ENCODE data around the gene XDH. TPM values are rescaled to one million over a fixed set of nuclear protein-coding genes. Genes with fewer than 3 reads are reported as not detected.

The XDH gene
- total RNA-seq, 1 donor from 2014 or later, result 1.3 TPM

DNA sequence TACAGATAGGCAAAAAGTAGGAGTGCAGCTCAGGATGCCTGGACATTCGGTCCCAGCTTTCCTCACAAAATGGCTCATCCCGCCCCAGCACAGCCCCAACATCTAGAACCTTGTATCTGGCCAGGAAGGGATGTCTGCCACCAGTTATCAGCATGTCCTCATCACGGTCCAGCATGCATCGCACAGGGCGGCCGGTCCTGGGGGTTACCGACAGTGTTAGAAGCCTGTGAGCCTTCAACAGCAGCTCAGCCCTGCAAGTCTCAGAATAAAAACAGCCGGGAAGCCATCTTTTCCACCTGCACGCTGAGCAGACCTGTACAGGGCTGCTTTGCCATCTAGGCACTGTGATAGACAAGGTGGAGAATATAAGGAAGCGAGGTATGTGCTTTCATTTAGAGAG is 49.2 kb downstream of the XDH start:
- Mint-ChIP-seq H3K4me1 (ENCODE audit: low read depth, unreplicated experiment) (no peaks in the 10 kb centered on the region), H3K27ac (ENCODE audit: unreplicated experiment) (no peak overlapping the region), H3K27me3 (ENCODE audit: unreplicated experiment) (no peaks in the 10 kb centered on the region), H3K4me3 (ENCODE audit: unreplicated experiment) (no peak overlapping the region), H3K36me3 (ENCODE audit: unreplicated experiment) (no peaks in the 10 kb centered on the region), H3K9me3 (ENCODE audit: unreplicated experiment) (peaks cover 2% of the 10 kb centered on the region)
- no peak for TF ChIP-seq CTCF (IDR thresholded peaks at IDR 0.05; ENCODE audit: partially characterized antibody, unreplicated experiment)
- DNase-seq, result no peak

DNA sequence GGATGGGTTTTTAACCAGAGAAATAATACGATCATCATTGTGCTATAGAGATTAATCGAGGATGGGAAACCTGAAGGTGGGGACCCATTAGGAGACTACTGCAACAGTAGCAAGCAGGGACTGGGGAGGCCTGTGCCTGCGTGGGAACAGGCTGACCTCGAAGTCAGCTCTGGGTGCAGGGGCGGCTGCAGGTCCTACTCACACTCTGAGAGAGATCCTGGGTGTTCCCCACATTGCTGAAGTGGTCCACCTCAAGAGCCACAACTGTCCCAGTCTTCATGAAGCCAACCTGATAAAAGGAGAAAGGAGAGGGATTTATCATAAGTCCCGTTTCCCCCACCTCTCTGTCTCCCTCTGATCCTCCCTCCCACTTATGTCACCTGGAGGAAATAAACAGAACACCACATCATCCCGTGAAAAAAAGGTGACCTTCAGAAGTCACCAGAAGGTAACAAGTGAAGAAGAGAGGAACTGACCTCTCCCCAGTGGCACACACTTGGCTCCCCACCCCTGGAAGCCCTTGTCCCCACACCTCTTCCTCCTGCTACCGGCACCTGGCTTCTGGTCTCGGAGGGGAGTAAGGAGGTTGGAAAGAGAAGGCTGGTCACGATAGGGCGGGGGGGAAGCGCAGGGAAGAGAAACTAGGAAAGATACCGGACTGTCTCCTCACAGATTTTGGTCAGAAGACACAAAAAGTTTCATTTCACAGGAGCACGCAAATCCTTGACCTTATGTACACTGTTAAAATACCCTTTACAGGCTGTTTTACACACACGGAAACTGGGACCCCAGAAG is 50.4 kb downstream of the XDH start:
- TF ChIP-seq CTCF (IDR thresholded peaks at IDR 0.05; ENCODE audit: partially characterized antibody, unreplicated experiment), result no peak
- Mint-ChIP-seq H3K36me3 (ENCODE audit: unreplicated experiment) (no peaks in the 10 kb centered on the region), H3K27ac (ENCODE audit: unreplicated experiment) (no peak overlapping the region), H3K4me3 (ENCODE audit: unreplicated experiment) (no peak overlapping the region), H3K4me1 (ENCODE audit: low read depth, unreplicated experiment) (no peaks in the 10 kb centered on the region), H3K27me3 (ENCODE audit: unreplicated experiment) (no peaks in the 10 kb centered on the region), H3K9me3 (ENCODE audit: unreplicated experiment) (peaks cover 2% of the 10 kb centered on the region)
- DNase-seq, result no peak

DNA sequence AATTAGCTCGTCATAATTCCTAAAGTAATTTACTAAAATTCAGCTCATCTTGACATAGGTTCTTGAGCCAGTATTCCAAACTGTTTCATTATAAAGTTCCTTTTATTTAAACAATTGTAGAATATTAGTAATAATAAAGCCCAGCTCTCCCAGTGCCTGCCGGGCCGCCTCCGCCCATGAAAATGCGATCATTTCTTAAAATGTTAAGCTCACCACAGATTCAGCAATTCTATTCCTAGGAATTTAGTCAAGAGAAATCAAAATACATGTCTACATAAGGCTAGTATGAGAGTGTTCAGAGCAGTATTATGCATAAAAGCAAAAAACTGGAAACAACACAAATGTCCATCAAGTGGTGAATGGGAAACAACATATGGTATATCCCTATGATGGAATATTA is 52.0 kb downstream of the XDH start:
- DNase-seq, result no peak
- no peak for TF ChIP-seq CTCF (IDR thresholded peaks at IDR 0.05; ENCODE audit: partially characterized antibody, unreplicated experiment)

DNA sequence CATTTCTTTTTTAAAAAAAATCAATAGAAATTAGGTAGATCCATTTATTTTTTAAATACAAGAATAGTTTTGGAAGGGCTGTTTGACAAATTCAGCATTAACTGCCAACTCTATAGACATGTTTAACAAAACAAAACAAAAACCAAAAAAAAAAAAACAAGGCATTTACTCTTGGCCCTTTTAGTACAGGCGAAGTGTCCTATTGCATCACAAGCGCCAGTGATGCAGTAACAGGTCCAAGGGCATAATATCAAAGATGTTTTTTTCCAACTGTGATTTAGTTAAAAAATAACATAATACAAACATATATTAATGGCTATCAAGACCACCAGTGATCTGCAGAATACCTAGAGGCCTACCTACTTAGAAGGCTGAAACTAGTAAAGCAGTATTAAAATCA is 55.3 kb downstream of the XDH start:
- no peaks in the 10 kb centered on the region for H3K36me3 Mint-ChIP-seq (ENCODE audit: unreplicated experiment)
- H3K9me3 Mint-ChIP-seq (ENCODE audit: unreplicated experiment), result peaks cover 5% of the 10 kb centered on the region
- H3K27ac Mint-ChIP-seq (ENCODE audit: unreplicated experiment), result no peak overlapping the region
- no peaks in the 10 kb centered on the region for H3K4me1 Mint-ChIP-seq (ENCODE audit: low read depth, unreplicated experiment)
- H3K4me3 Mint-ChIP-seq (ENCODE audit: unreplicated experiment), result no peak overlapping the region
- TF ChIP-seq CTCF (IDR thresholded peaks at IDR 0.05; ENCODE audit: partially characterized antibody, unreplicated experiment), result no peak
- no peaks in the 10 kb centered on the region for H3K27me3 Mint-ChIP-seq (ENCODE audit: unreplicated experiment)
- DNase-seq, result no peak

More for the DNA sequence above, 52.0 kb downstream of the XDH start:
- no peak overlapping the region for H3K4me3 Mint-ChIP-seq (ENCODE audit: unreplicated experiment)
- H3K36me3 Mint-ChIP-seq (ENCODE audit: unreplicated experiment), result no peaks in the 10 kb centered on the region
- H3K9me3 Mint-ChIP-seq (ENCODE audit: unreplicated experiment), result peaks cover 5% of the 10 kb centered on the region
- no peaks in the 10 kb centered on the region for H3K4me1 Mint-ChIP-seq (ENCODE audit: low read depth, unreplicated experiment)
- H3K27ac Mint-ChIP-seq (ENCODE audit: unreplicated experiment), result no peak overlapping the region
- no peaks in the 10 kb centered on the region for H3K27me3 Mint-ChIP-seq (ENCODE audit: unreplicated experiment)

- no peaks in the 10 kb centered on the region for H3K36me3 Mint-ChIP-seq (ENCODE audit: unreplicated experiment)
- TF ChIP-seq CTCF (IDR thresholded peaks at IDR 0.05; ENCODE audit: partially characterized antibody, unreplicated experiment), result peak; percentile 27
- H3K27ac Mint-ChIP-seq (ENCODE audit: unreplicated experiment), result no peak overlapping the region
- H3K4me3 Mint-ChIP-seq (ENCODE audit: unreplicated experiment), result no peak overlapping the region
- no peaks in the 10 kb centered on the region for H3K4me1 Mint-ChIP-seq (ENCODE audit: low read depth, unreplicated experiment)
- peaks cover 2% of the 10 kb centered on the region for H3K27me3 Mint-ChIP-seq (ENCODE audit: unreplicated experiment)
- peaks cover 5% of the 10 kb centered on the region for H3K9me3 Mint-ChIP-seq (ENCODE audit: unreplicated experiment)
- DNase-seq, result no peak
These were observed 59.7 kb downstream of the XDH start for GRCh38 chr2:31354837-31355236.

Measured in glutamatergic neuron (in vitro differentiated cells).